Epithelial cell of proximal tubule (primary cell): ENCODE results near the gene HIBADH. TPM values are rescaled to one million over a fixed set of nuclear protein-coding genes. Genes with fewer than 3 reads are reported as not detected.

ENCODE experiments used
- total RNA-seq: library from RNA; depleted of rRNA; stranded (reverse); fragments of >200 nt; gene quantifications from 2 replicates; pipeline ENCODE4 v1.2.3, GENCODE V29; 2015

HIBADH gene
- total RNA-seq, 1 donor from 2014 or later, result 49.5 TPM

Other genes starting within 250 kb of the HIBADH start
- gene TAX1BP1, start 77.3 kb upstream of the HIBADH start, total RNA-seq, result 38.4 and 63.1 TPM in 2 replicates